SK-N-SH treated with all-trans-retinoic acid at 6 μM for 48 hours (cell line): Measurements from ENCODE around the gene CD59.

Experiments
- ATAC-seq: fragments of 200-7000 bp; cut with Tn5 transposase; 3 replicates; pipeline ENCODE4 v1.9.1; 2020; ENCODE audit warnings: mild to moderate bottlenecking, moderate library complexity
- ARNTL ChIP-seq: fragments of 450-650 bp; formaldehyde crosslinking; IDR thresholded peaks from 2 replicates; pipeline ENCODE4 v1.5.0; 2020; ENCODE audit warnings: low read depth, mild to moderate bottlenecking, moderate library complexity, borderline replicate concordance
- BACH2 ChIP-seq: fragments of 250-450 bp; sonication (Bioruptor Pico); IDR thresholded peaks from 2 replicates; pipeline ENCODE4 v1.9.0; 2021; ENCODE audit warnings: mild to moderate bottlenecking, borderline replicate concordance
- CSDC2 ChIP-seq: fragments of 250-450 bp; sonication (Bioruptor Pico); IDR thresholded peaks from 2 replicates; pipeline ENCODE4 v1.5.0; 2020; ENCODE audit warnings: mild to moderate bottlenecking, moderate library complexity
- ESRRG ChIP-seq: fragments of 250-450 bp; sonication (Bioruptor Pico); IDR thresholded peaks from 2 replicates; pipeline ENCODE4 v1.6.1; 2021; ENCODE audit warnings: mild to moderate bottlenecking
- GLIS3 ChIP-seq: fragments of 250-450 bp; sonication (Bioruptor Pico); IDR thresholded peaks from 2 replicates; pipeline ENCODE4 v1.5.0; 2020; ENCODE audit warnings: mild to moderate bottlenecking, moderate library complexity
- ISL1 ChIP-seq: fragments of 250-450 bp; sonication (Bioruptor Pico); IDR thresholded peaks from 2 replicates; pipeline ENCODE4 v2.1.2; 2022; ENCODE audit warnings: mild to moderate bottlenecking, moderate library complexity
- OSR1 ChIP-seq: fragments of 250-450 bp; sonication (Bioruptor Pico); IDR thresholded peaks from 2 replicates; pipeline ENCODE4 v1.8.0; 2022; ENCODE audit warnings: moderate library complexity, mild to moderate bottlenecking, inconsistent platforms
- PPARA ChIP-seq: fragments of 250-450 bp; sonication (Bioruptor Pico); IDR thresholded peaks from 2 replicates; pipeline ENCODE4 v1.5.0; 2020; ENCODE audit warnings: mild to moderate bottlenecking, borderline replicate concordance
- RARB ChIP-seq: fragments of 250-450 bp; sonication (Bioruptor Pico); IDR thresholded peaks from 2 replicates; pipeline ENCODE4 v1.8.0; 2021; ENCODE audit warnings: mild to moderate bottlenecking, moderate library complexity
- SNAI2 ChIP-seq: fragments of 250-450 bp; sonication (Bioruptor Pico); IDR thresholded peaks from 2 replicates; pipeline ENCODE4 v1.5.0; 2020; ENCODE audit warnings: mild to moderate bottlenecking, moderate library complexity
- TCF4 ChIP-seq: fragments of 250-450 bp; sonication (Bioruptor Pico); IDR thresholded peaks from 2 replicates; pipeline ENCODE4 v1.8.0; 2021; ENCODE audit warnings: mild to moderate bottlenecking, moderate library complexity, borderline replicate concordance
- TOX ChIP-seq: fragments of 250-450 bp; sonication (Bioruptor Pico); IDR thresholded peaks from 2 replicates; pipeline ENCODE4 v1.8.0; 2021; ENCODE audit warnings: mild to moderate bottlenecking, moderate library complexity, borderline replicate concordance
- ZC3H10 ChIP-seq: fragments of 250-450 bp; sonication (Bioruptor Pico); IDR thresholded peaks from 2 replicates; pipeline ENCODE4 v1.5.1; 2021; ENCODE audit warnings: mild to moderate bottlenecking, moderate library complexity
- ZFP3 ChIP-seq: fragments of 250-450 bp; sonication (Bioruptor Pico); IDR thresholded peaks from 2 replicates; pipeline ENCODE4 v1.5.0; 2020; ENCODE audit warnings: mild to moderate bottlenecking, moderate library complexity
- ZFP30 ChIP-seq: fragments of 450-650 bp; formaldehyde crosslinking; IDR thresholded peaks from 2 replicates; pipeline ENCODE4 v1.5.0; 2022; ENCODE audit warnings: mild to moderate bottlenecking, moderate library complexity
- ZNF70 ChIP-seq: fragments of 450-650 bp; formaldehyde crosslinking; IDR thresholded peaks from 2 replicates; pipeline ENCODE4 v1.5.0; 2020; ENCODE audit warnings: mild to moderate bottlenecking, moderate library complexity
- ZNF8 ChIP-seq: fragments of 450-650 bp; formaldehyde crosslinking; IDR thresholded peaks from 2 replicates; pipeline ENCODE4 v1.5.0; 2020; ENCODE audit warnings: mild to moderate bottlenecking, moderate library complexity
- TF ChIP-seq, protein P1 (sequence below): fragments of 250-450 bp; sonication (Bioruptor Pico); IDR thresholded peaks from 2 replicates; pipeline ENCODE4 v1.8.0; 2020; ENCODE audit warnings: mild to moderate bottlenecking, moderate library complexity, borderline replicate concordance
- TF ChIP-seq, protein P2 (sequence below): fragments of 250-450 bp; sonication (Bioruptor Pico); IDR thresholded peaks from 2 replicates; pipeline ENCODE4 v1.5.1; 2020; ENCODE audit warnings: low read depth, mild to moderate bottlenecking, moderate library complexity
- TF ChIP-seq, protein P3 (sequence below): fragments of 250-450 bp; sonication (Bioruptor Pico); IDR thresholded peaks from 2 replicates; pipeline ENCODE4 v1.8.0; 2021; ENCODE audit warnings: low read depth, mild to moderate bottlenecking, moderate library complexity, borderline replicate concordance
- TF ChIP-seq, protein P4 (sequence below): fragments of 250-450 bp; sonication (Bioruptor Pico); IDR thresholded peaks from 2 replicates; pipeline ENCODE4 v1.5.0; 2020; ENCODE audit warnings: mild to moderate bottlenecking, moderate library complexity

The CD59 gene

DNA sequence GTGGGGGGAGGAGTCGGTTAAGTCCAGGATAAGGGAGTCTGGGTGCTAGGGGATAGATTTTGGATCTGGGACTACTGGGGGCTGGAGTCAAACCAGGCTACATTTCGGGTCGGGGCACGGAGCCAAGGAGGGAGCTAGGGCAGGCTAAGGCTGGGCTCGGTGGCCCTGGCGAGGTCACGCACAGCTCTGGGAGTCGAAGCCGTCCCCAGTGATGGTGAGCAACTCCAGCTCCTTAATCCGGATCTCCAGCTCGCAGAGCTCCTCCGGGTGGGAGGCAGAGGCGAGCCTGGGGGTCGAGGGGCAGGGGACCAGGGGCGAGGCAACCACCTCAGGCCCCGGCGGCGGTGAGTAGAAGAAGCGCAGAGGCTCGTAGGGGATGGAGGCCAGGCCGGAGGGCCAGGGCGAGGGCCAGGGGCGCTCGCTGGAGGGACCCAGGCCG is 36.1 kb downstream of the CD59 start:
- TF ChIP-seq, protein P1, sequence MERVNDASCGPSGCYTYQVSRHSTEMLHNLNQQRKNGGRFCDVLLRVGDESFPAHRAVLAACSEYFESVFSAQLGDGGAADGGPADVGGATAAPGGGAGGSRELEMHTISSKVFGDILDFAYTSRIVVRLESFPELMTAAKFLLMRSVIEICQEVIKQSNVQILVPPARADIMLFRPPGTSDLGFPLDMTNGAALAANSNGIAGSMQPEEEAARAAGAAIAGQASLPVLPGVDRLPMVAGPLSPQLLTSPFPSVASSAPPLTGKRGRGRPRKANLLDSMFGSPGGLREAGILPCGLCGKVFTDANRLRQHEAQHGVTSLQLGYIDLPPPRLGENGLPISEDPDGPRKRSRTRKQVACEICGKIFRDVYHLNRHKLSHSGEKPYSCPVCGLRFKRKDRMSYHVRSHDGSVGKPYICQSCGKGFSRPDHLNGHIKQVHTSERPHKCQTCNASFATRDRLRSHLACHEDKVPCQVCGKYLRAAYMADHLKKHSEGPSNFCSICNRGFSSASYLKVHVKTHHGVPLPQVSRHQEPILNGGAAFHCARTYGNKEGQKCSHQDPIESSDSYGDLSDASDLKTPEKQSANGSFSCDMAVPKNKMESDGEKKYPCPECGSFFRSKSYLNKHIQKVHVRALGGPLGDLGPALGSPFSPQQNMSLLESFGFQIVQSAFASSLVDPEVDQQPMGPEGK (CRISPR knock-in tag) = no peak
- TF ChIP-seq ZNF70 (CRISPR knock-in tag) (no peak), PPARA (CRISPR knock-in tag) (no peak), TOX (no peak), CSDC2 (CRISPR knock-in tag) (no peak), OSR1 (CRISPR knock-in tag) (no peak), BACH2 (no peak), ZFP3 (CRISPR knock-in tag) (no peak), GLIS3 (no peak), ARNTL (CRISPR knock-in tag) (no peak), SNAI2 (no peak), TCF4 (no peak), ESRRG (CRISPR knock-in tag) (no peak), ZFP30 (CRISPR knock-in tag) (no peak), ZNF8 (CRISPR knock-in tag) (no peak)
- TF ChIP-seq, protein P2, sequence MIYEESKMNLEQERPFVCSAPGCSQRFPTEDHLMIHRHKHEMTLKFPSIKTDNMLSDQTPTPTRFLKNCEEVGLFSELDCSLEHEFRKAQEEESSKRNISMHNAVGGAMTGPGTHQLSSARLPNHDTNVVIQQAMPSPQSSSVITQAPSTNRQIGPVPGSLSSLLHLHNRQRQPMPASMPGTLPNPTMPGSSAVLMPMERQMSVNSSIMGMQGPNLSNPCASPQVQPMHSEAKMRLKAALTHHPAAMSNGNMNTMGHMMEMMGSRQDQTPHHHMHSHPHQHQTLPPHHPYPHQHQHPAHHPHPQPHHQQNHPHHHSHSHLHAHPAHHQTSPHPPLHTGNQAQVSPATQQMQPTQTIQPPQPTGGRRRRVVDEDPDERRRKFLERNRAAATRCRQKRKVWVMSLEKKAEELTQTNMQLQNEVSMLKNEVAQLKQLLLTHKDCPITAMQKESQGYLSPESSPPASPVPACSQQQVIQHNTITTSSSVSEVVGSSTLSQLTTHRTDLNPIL = no peak
- TF ChIP-seq, protein P3, sequence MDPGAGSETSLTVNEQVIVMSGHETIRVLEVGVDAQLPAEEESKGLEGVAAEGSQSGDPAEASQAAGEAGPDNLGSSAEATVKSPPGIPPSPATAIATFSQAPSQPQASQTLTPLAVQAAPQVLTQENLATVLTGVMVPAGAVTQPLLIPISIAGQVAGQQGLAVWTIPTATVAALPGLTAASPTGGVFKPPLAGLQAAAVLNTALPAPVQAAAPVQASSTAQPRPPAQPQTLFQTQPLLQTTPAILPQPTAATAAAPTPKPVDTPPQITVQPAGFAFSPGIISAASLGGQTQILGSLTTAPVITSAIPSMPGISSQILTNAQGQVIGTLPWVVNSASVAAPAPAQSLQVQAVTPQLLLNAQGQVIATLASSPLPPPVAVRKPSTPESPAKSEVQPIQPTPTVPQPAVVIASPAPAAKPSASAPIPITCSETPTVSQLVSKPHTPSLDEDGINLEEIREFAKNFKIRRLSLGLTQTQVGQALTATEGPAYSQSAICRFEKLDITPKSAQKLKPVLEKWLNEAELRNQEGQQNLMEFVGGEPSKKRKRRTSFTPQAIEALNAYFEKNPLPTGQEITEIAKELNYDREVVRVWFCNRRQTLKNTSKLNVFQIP (CRISPR knock-in tag) = no peak
- no peak for ATAC-seq

DNA sequence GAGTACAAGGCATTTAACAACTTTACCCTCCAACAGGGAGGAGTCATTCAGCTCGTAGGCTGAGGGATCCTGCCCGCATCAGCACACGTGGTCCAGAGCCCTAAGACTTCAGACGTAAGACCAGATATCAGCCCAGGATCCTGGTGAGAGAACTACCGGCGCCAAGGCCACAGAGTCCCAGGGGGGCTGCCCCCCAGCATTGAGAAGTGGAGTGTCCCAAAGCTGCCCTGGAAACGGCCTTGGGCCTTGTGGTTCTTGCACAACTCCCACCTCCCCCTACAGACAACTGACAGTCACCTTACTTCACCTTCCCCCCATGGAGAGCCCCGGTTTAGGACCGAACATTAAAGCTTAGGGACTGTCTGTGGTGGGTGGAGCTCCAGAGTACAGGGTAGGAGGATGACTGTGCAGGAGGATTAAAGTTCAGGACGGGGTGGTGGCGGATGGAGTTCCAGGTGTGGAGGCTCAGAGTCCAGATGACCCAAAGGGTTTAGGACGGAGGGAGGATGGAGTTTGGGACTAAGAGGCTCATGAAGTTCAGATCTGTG is 36.6 kb downstream of the CD59 start:
- no peak for ATAC-seq

DNA sequence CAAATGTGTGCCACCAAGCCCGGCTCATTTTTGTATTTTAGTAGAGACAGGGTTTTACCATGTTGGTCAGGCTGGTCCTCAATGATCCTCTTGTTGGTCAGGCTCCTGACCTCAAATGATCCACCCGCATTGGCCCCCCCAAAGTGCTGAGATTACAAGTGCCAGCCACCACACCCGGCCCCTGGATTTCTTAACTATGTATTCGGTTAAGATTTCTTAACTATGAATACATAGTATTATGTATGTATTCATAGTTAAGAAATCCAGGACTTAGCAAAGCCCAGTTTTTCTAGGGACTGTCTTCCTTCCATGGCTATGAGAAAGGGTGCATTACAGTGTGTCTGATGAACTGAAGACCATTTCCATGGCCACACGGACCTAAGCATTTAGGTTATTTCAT is 37.3 kb downstream of the CD59 start:
- ATAC-seq = no peak
- no peak for TF ChIP-seq SNAI2

More for the DNA sequence above, 36.6 kb downstream of the CD59 start:
- TF ChIP-seq RARB = no peak
- TF ChIP-seq, protein P3 (CRISPR knock-in tag) = no peak

DNA sequence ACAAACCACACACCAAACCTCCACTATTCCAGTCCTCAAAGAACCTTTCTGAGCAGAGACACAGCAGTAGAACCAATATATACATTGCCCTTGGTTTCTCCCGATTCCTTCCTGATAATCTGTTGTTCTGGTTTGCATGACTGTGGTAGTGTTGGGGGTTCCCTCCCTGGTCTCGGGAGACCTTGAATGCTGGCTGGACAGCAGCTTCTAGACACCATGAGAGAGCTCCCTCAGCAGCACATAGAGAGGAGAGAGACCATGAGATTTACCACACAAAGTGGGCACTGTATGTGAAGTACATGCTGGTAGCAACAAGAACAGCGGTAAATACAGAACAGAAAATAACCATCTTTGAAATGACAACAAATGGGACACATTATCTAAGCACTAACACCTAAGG is 38.2 kb downstream of the CD59 start:
- ATAC-seq = no peak
- TF ChIP-seq ZNF70 (CRISPR knock-in tag) = no peak
- no peak for TF ChIP-seq TCF4
- no peak for TF ChIP-seq TOX
- no peak for TF ChIP-seq ISL1 (CRISPR knock-in tag)
- TF ChIP-seq ZFP3 (CRISPR knock-in tag) = no peak
- TF ChIP-seq ZNF8 (CRISPR knock-in tag) = no peak
- no peak for TF ChIP-seq SNAI2
- TF ChIP-seq ARNTL (CRISPR knock-in tag) = no peak
- TF ChIP-seq, protein P1 (CRISPR knock-in tag) = no peak
- TF ChIP-seq, protein P2 = no peak
- TF ChIP-seq ZC3H10 (CRISPR knock-in tag) = no peak
- TF ChIP-seq, protein P4, sequence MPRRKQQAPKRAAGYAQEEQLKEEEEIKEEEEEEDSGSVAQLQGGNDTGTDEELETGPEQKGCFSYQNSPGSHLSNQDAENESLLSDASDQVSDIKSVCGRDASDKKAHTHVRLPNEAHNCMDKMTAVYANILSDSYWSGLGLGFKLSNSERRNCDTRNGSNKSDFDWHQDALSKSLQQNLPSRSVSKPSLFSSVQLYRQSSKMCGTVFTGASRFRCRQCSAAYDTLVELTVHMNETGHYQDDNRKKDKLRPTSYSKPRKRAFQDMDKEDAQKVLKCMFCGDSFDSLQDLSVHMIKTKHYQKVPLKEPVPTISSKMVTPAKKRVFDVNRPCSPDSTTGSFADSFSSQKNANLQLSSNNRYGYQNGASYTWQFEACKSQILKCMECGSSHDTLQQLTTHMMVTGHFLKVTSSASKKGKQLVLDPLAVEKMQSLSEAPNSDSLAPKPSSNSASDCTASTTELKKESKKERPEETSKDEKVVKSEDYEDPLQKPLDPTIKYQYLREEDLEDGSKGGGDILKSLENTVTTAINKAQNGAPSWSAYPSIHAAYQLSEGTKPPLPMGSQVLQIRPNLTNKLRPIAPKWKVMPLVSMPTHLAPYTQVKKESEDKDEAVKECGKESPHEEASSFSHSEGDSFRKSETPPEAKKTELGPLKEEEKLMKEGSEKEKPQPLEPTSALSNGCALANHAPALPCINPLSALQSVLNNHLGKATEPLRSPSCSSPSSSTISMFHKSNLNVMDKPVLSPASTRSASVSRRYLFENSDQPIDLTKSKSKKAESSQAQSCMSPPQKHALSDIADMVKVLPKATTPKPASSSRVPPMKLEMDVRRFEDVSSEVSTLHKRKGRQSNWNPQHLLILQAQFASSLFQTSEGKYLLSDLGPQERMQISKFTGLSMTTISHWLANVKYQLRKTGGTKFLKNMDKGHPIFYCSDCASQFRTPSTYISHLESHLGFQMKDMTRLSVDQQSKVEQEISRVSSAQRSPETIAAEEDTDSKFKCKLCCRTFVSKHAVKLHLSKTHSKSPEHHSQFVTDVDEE = no peak
- no peak for TF ChIP-seq OSR1 (CRISPR knock-in tag)
- TF ChIP-seq RARB = no peak
- TF ChIP-seq ESRRG (CRISPR knock-in tag) = no peak
- no peak for TF ChIP-seq BACH2
- TF ChIP-seq, protein P3 (CRISPR knock-in tag) = no peak
